Inferior parietal cortex (tissue), 1 donor: ENCODE measurements around the gene FIBCD1.

Experiments
- DNase-seq: peaks from one replicate; pipeline ENCODE4 v3.0.0-alpha.2; 2016; ENCODE audit errors: extremely low spot score

Gene FIBCD1

GRCh38 chr9:130908878-130909355 is 30.1 kb downstream of the FIBCD1 start:
- no peak for DNase-seq

GRCh38 chr9:130908146-130908877 is 30.7 kb downstream of the FIBCD1 start:
- DNase-seq, result no peak

GRCh38 chr9:130906735-130907416 is 32.2 kb downstream of the FIBCD1 start:
- DNase-seq, result no peak

- DNase-seq, result no peak
These were observed 32.9 kb downstream of the FIBCD1 start for GRCh38 chr9:130905902-130906734.

GRCh38 chr9:130905125-130905901 is 33.7 kb downstream of the FIBCD1 start:
- DNase-seq, result no peak

- DNase-seq, result no peak
These were observed 34.7 kb downstream of the FIBCD1 start for GRCh38 chr9:130904070-130905044.

GRCh38 chr9:130903194-130904069 is 35.6 kb downstream of the FIBCD1 start:
- DNase-seq, result no peak

- DNase-seq, result no peak
These were observed 36.6 kb downstream of the FIBCD1 start for GRCh38 chr9:130902204-130903185.

GRCh38 chr9:130901498-130902203 is 37.4 kb downstream of the FIBCD1 start:
- DNase-seq, result no peak

GRCh38 chr9:130900701-130901497 is 38.1 kb downstream of the FIBCD1 start:
- DNase-seq, result no peak

- no peak for DNase-seq
These were observed 39.8 kb downstream of the FIBCD1 start for GRCh38 chr9:130899051-130899748.

GRCh38 chr9:130898552-130898852 is 40.5 kb downstream of the FIBCD1 start:
- DNase-seq, result no peak

GRCh38 chr9:130897848-130898551 is 41.0 kb downstream of the FIBCD1 start:
- no peak for DNase-seq

GRCh38 chr9:130897105-130897751 is 41.8 kb downstream of the FIBCD1 start:
- no peak for DNase-seq
